HG03025 (cell line): ENCODE results near the gene TIPRL.

Experiments
- ATAC-seq: cut with Tn5 transposase; IDR thresholded peaks from one replicate; pipeline ENCODE4 v1.9.1; 2021; ENCODE audit warnings: mild to moderate bottlenecking, moderate library complexity; ENCODE audit not compliant: unreplicated experiment, low FRiP score

Gene TIPRL

DNA sequence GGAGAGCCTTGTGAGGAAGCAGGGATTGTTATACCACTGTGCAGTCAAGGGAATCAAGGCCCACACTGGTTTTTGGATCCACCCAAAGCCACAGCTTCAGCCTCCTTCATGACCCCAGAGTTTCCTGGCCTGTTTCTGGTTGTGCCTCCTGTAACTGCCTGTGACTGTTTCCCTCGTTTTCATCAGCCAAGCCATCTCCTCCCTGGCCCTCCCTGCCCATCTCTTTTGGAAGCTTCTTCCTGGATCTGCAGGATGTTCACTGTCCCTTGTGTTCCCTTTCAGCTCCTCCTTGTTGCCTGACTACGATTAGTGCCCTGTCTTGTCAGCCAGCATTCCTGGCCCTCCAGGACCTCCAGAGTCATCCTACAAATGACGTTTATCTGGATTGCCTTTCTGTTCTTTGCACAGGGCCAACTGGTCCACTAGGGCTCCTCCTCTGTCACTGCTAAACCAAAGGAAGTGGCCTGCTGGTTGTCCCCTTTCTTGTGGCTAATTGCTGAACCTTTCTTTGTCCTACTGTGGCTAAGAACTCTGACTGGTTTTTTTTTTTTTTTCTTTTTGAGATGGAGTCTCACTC lies 65.0 kb downstream of the TIPRL start:
- ATAC-seq: no peak

DNA sequence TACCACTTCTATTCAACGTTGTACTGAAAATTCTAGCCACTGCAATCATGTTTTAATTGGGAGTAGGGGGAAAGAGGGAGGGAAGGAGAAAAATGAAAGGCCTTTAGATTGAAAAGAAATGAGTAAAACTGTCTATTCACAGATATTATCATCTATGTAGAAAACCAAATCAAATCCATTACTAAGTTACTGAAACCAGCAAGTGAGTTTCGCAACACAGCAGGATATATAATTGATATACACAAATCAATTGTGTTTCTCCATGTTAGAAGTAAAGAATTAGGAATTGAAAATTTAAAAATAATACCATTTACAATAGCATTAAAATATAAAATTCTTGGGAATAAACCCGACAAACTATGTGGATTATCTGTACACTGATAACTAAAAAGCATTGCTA lies 66.3 kb downstream of the TIPRL start:
- ATAC-seq: no peak

DNA sequence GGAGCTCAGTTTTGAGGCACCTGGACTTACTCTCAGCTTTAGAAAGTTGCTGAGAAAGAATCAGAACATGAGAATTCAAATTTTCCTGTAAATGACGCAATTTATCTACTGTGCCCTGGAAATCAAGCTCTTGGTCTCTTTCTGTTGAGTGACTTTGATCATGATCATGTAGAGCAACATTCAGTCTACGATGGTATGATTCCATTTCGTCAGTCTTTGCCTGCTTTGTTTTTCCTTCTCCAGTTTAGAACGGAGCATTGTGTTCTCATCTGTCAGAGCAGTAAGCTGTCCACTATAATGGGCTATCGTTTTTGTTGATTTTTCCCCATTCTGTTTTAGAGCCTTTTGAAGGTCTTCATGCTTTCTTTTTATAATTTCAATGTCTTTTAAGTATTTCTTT lies 67.7 kb downstream of the TIPRL start:
- ATAC-seq: no peak
